Activated T-cell treated with anti-CD3 and anti-CD28 coated beads, Interleukin-2, amount 50 U/mL, for 48 hours (primary cell): ENCODE data around the gene PCDHGC5.
A peak's percentile ranks its signal among the peaks of the same experiment; 100 is the strongest.

ENCODE experiments used
- DNase-seq, 2 experiments: peaks; one replicate each; pipeline ENCODE4 v3.0.0-alpha.2; 2020

The PCDHGC5 gene

GRCh38 chr5:141488591-141489561 is at the start of gene PCDHGC5:
PCDHGC5 (plus strand) TSS chr5:141489081; CDS start chr5:141489241, 160 bp downstream.
- DNase-seq, result no peak

- DNase-seq, result no peak
Measured at GRCh38 chr5:141439411-141440141, 49.3 kb upstream of the PCDHGC5 start.

- DNase-seq, result no peak
Measured at GRCh38 chr5:141440341-141440740, 48.5 kb upstream of the PCDHGC5 start.

- DNase-seq, result no peak
Measured at GRCh38 chr5:141441571-141442170, 47.2 kb upstream of the PCDHGC5 start.

GRCh38 chr5:141465351-141465750 is 23.5 kb upstream of the PCDHGC5 start:
- no peak for DNase-seq

- DNase-seq, result peak; percentile 70 to 78
Measured at GRCh38 chr5:141475625-141476131, 13.2 kb upstream of the PCDHGC5 start, which contains the start of gene PCDHGC3. PCDHGC3 (plus strand) TSS chr5:141475966; CDS start chr5:141476117, 151 bp downstream.

- peak in 1 of 2 experiments; percentile 45 for DNase-seq
Measured at GRCh38 chr5:141476132-141476911, 12.6 kb upstream of the PCDHGC5 start.

- DNase-seq, result no peak
Measured at GRCh38 chr5:141477044-141477575, 11.8 kb upstream of the PCDHGC5 start.

GRCh38 chr5:141477815-141478214 is 11.1 kb upstream of the PCDHGC5 start:
- DNase-seq, result no peak

- no peak for DNase-seq
Measured at GRCh38 chr5:141478321-141478945, 10.4 kb upstream of the PCDHGC5 start.

GRCh38 chr5:141479776-141480175 is 9.1 kb upstream of the PCDHGC5 start:
- DNase-seq, result no peak

GRCh38 chr5:141483902-141484301 is 5.0 kb upstream of the PCDHGC5 start:
- no peak for DNase-seq

GRCh38 chr5:141484310-141484640 is 4.6 kb upstream of the PCDHGC5 start:
- no peak for DNase-seq

- no peak for DNase-seq
Measured at GRCh38 chr5:141484641-141485311, 4.1 kb upstream of the PCDHGC5 start, which contains the start of gene PCDHGC4. PCDHGC4 (plus strand) TSS chr5:141485030; CDS start chr5:141485174, 144 bp downstream.

- DNase-seq, result no peak
Measured at GRCh38 chr5:141485321-141486055, 3.4 kb upstream of the PCDHGC5 start.

- no peak for DNase-seq
Measured at GRCh38 chr5:141486091-141486490, 2.8 kb upstream of the PCDHGC5 start.

- DNase-seq, result no peak
Measured at GRCh38 chr5:141487131-141487530, 1.8 kb upstream of the PCDHGC5 start.

GRCh38 chr5:141489841-141490240 is 960 bp downstream of the PCDHGC5 start:
- DNase-seq, result no peak

GRCh38 chr5:141490271-141490670 is 1.4 kb downstream of the PCDHGC5 start:
- no peak for DNase-seq

- DNase-seq, result no peak
Measured at GRCh38 chr5:141490771-141491170, 1.9 kb downstream of the PCDHGC5 start.
